HG03060 (cell line): ENCODE measurements around the gene IL18R1.
A peak's percentile ranks its signal among the peaks of the same experiment; 100 is the strongest.

Experiments
- ATAC-seq: cut with Tn5 transposase; IDR thresholded peaks from one replicate; pipeline ENCODE4 v1.9.1; 2021; ENCODE audit warnings: low read depth, moderate number of reproducible peaks; ENCODE audit not compliant: unreplicated experiment

IL18R1 gene

DNA sequence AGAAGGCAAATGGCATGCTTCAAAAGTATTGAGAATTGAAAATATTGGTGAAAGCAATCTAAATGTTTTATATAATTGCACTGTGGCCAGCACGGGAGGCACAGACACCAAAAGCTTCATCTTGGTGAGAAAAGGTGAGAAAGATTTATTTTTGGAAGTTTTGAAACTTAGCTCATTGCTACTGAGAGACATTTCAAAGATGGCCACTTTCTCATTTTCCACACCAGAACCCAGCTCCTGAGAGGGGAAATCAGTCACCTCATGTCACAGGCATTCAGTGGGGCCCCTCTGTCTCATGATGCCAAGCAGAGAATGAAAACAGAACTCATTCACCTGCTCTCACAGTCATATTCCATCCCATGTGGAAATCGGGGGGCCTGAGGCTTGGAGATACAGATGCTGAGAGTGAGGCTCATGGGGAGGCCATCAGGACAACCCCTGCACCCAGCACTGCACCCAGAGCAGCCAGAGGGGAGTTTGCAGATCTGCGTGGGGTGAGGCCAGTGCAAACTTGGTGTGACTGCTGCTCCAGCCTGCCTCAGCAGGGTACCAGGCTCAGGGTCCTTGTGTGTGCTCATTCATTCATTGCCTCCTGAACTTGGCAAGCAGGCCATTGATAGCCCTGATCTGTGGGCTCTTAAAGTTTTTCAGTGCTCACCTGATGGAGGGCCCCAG, 31.4 kb downstream of the IL18R1 start:
- ATAC-seq = no peak

DNA sequence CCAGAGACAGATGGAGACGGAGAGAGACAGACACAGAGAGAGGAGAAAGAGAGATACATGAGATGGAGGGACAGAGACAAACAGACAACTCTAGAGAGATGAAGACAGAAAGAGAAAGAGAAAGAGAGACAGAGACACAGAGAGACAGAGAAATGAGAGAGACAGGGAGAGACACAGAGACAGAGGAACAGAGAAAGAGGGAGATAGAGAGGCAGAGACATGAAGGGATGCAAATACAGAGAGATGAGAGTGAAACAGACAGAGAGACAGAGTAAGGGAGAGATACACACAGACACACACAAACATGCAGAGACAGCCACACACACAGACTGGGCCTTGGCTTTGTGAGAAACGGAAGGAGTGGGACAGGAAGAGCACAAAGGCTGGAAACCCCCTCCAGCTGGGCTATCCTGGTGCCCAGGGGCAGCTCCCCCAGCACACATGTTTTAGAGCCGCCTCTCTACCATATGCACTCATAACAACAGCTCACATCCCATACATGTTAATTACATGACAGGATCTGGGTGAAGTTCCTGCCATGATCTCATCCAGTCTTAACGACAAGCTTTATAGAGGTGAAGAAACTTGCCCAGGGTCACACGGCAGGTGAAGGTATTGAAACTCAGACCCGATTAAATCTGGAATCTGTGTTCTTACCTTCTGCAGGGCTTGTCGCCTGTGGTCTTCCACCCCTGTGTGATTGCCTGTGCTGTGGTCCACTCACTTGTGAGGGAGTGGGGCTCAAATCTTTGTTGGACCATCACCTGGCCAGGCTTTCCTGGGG, 32.4 kb downstream of the IL18R1 start:
- ATAC-seq = no peak

DNA sequence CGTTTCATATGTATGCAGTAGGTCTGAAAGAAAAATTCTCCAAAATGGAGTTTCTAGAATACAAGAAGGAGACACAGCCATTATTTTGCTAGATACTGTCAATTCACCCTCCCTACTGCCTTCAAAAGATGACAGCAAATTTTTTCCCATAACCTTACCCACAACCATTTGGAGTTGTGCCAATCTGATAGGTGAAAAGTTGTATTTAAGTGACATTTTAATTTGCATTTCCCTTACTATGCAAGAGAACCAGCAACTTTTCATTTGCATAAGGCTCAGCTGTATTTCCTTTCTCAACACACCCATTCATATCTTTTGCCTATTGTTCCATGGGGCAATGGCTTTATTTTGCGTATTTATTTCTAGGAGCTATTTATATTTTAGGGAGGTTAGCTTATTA, 36.0 kb downstream of the IL18R1 start:
- ATAC-seq = no peak

DNA sequence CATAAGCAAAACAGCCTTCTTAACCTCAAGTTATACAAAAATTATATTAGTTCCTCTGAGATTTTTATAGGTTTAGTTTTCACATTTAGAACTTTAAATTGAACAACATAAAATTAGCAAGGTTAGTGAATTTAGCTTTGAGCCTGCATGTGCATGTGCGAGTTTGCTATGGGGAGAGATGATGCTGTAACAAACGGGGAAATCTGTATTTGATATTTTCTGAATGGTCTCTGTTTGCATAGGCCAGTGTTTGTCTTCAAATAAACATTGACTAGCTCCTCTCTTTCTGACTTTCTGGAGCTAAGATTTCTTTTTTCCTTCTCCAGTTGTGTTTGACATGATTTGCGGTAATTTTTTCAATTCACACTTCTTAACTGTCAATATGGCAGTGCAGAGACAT, 36.5 kb downstream of the IL18R1 start:
- ATAC-seq = no peak

DNA sequence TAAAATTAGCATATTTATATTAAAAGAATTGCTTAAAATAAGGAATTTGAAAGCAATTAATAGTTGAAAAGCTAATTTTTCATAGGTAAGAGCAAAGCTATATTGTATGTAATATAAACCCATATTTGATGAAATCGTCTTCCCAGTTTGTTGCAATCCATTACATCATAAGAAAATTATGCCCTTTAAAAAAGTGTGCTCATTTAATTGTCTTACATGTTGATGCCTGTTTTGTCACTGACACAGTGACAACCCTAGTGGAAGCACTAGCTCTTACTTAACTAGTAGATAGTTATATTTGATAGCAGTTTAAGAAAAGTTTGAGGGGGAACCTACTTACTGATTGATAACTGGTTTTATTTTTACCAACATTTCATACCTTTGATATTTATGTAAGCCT, 37.3 kb downstream of the IL18R1 start:
- no peak for ATAC-seq

DNA sequence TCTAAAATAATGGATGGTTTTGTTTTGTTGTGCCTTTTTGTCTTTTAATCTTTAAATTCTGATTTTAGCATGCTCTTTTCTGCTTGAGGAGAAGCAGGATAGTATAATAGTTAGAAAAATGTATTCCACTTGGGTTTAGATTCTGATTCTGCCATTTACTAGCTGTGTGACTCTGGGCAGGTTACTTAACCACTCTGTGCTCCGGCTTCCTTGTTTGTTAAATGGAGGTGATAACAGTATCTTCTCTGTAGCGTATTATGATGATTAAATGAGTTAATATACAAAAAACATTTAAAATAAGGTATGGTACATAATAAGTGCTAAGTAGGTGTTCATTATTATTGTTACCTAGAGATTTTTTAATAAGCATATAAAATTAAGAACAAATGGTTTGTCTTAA, 40.4 kb downstream of the IL18R1 start:
- ATAC-seq = no peak

DNA sequence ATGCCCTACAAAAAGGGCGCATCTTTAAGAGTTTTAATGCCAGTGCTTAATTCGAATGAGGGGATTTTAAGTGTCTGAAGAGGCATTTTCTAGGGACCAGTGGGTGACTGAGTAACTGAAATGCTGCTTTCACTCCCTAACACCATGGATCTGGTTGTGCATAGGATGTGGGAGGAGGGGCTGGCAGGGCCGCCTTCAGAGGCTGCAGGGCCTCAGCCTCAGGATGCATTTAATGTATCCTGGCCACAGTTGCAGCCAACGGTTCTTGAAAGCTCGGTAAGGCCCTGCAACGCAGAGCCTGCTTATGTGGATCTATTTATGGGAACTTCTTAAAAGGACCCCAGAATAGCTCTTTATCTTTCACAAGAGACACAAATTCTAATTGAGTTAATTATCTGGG, 41.6 kb downstream of the IL18R1 start:
- ATAC-seq = no peak

DNA sequence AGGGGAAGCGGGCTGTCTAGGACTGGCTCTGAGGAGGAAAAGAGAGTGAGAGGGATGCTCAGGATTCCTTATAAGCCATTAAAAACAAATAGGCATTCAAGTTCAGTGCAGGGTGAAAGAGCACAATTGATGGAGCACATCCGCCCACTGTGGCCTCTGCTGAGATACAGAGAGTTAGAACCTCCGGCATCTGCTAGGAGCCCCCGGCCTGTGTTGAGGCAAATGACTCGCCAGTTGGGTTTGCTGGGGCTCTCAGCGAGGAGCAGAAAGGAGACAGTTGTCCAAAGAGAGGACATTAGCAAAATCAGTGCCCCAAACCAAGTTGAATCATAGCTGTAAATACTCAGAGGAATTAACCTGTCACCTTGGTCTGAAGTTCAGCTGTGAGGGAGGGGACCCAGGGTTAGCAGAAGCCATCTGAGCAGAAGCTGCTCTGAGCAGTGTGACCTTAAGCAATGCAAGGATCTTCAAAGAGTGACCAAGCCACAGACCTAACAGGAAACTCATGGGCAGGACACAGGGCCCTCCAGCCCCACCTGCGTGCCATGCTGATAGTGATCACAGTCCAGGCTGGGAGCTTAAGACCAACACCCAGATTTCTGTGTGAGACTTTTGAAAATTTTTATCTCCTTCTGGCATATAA, 44.0 kb downstream of the IL18R1 start:
- ATAC-seq = no peak

DNA sequence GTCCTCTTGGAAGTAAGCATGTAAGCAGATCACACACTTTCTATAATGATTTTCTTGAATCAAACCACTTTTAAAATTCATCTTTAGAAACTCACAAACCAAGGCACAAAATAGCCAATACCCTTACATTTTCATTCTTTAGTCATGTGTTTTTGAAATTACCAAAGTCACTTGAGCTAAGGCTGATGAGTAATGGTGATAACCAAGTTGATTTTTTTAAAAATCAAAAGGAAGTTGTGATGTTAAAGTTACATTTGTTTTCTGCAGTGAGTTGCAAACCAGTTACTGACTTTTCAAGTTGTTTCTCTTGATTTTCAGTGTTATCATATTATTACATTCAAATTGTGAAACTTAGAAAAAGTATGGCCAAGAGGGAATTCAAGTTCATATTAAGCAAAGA, 45.9 kb downstream of the IL18R1 start:
- ATAC-seq = no peak

DNA sequence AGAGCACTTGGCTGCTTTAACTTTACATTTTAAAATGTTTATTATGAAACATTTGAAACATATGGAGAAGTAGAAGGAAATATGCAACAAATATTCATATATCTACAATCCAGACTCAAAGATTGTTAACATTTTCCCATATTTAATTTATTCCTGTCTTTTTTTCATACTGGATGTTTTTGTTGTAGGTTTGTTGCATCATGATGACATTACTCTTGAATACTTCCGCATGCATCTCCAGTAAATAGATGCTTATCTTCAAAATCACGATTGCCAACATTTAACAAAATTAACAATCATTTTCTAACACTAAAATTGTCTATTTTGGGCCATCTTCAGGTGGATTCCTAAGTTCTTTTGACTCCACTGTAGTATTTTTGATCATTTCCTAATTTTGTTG, 46.3 kb downstream of the IL18R1 start:
- no peak for ATAC-seq

DNA sequence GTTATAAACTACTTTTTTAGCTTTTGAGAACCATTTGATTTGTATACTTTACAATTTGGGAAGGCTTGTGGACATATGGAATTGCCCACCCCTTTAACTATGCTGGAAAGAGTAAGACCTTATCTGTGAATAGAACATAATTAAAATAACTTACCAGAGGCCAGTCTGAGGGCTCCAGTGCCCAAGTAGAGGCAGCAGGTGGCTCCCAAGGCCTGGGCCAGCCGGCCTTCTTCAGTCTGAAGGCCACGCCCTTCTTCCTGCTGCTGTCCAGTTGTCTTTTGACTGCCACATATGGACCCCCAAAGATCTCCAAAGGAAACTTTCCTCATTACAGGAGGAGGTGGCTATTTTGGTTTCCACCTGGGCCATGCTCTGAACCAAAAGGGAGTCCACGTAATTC, 55.4 kb downstream of the IL18R1 start:
- ATAC-seq = no peak

DNA sequence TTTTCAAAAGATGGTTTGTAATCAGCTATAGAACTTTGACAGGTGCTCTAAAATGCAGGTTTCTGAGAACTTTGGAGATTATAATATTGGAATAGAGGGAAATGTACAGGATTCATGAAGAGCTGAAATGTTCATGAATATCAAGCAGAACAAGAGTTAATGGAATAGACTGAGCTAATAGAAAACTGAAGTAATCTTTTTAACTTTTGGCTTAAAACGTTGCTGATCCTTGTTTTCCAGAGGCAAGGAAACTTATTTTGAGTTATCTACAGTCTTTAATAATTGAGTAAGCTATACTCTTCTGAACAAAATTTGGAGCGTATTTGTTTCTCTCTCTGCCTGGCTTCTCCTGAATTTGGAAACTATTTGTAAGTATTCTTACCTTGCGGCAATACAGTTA, 56.6 kb downstream of the IL18R1 start:
- ATAC-seq = no peak

DNA sequence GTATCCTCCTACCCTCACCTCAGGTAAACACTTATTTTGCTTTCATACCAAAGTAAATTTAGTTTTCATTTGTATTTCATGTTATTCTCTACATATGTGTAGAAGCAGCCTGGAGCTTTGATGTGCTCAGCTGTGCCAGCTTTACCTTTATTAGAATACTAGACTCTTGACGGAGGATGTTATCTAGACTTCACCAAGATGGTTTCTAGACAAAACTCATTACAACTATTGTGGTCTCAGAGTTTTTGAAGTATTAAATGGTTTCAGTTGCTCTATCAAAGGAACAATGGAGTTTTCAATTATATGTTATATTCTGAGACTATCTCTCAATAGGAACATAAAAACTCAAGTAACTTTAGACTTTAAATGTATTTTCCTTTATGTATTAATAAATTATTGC, 62.4 kb downstream of the IL18R1 start:
- peak; percentile 20 for ATAC-seq

DNA sequence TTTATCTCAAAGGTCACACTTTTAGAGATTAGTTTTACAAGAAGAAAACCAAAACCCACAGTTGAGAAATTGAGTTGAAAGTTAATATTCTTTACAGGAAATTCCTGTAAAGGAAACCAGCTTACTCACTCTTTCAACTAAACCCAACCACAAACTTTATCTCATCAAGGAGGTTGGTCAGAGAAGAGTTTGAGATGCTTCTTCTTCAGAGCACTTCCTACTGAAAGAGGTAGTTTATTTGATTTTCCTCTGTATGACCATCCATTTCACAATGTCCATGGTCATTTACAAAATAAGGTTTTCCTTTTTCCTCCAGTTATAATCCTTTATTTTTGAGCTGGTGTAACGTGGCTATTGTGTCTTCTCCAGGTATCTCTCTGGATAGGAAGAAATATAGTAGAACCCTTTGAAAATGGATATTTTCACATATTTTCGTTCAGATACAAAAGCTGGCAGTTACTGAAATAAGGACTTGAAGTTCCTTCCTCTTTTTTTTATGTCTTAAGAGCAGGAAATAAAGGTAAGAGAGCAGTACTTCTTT, 62.9 kb downstream of the IL18R1 start:
- peak; percentile 72 for ATAC-seq

DNA sequence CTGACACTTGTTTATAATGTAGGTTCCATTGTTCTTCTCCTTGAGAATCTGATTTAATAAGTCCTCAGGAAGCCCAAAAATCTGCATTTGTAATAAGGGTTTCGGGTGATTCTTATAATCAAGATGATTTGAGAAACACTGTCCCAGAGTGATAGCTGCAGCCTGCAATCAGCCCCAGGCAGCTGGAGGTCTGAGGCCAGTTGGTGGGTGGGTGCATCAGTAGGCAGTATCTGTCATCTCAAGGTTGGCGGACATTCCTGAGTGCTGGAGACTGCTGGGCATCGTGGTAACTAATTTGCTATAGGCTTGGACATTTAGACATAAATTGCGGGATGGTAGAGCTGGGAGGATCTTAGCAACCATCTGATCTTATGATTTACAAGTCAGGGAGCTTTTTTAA, 64.7 kb downstream of the IL18R1 start:
- ATAC-seq = no peak

DNA sequence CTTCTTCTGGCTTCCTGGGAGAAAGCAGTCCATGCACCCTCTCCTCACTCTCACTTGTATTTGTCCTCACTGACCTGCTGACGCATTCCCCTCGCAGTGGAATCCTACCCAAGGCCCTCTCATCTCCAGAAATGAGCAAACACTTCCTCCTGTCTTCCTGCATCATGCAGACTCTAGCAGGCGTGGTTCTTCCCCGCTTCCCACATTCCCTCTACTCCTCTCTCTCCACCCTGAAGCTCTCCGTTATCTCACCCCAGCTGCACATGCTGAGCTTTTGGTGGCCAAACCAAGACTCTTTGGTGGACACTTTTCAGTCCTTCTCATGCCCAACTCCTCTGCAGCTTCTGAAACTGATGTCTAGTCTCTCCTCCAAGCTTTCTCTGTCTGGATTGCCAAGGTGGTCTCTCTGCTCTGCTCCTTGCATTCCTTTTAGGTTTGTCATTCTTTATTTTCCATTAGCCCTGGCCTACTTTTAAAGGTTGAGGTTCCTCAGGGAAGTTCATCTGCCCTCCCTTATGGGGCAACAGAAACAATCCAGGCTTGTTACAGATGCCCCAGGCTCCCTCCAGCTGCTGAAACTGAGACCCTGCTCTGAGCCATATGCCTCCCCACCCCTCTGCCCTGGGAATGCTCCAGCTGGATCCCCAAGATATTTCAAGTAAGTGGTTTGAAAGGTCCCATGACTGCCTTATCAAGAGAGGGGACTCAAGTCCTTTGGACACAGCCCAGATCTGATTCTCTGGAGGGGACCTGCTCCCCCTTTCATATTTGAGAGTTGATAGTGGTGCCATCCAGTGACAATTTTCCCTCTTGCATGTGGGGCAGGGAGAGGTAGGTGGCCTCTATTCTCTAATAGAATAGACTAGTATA, 66.5 kb downstream of the IL18R1 start:
- no peak for ATAC-seq

DNA sequence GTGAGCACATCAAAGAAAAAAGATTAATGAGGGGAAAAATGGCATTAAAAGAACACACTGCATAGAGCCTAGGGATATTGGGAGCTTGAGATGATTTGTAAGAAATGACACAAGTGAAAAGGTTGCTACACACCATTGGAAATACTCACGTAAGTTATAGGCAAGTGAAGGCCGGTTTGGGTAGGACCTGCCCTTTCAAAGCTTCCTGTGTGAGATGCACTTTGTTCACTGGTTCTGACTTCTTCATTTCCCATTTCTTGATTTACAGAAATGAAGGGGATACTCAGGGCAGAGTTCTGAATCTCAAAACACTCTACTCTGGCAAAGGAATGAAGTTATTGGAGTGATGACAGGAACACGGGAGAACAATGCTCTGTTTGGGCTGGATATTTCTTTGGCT, 67.3 kb downstream of the IL18R1 start, which contains the start of gene IL18RAP:
Gene IL18RAP (plus strand): TSS at position 251 of the 400 bp plus-strand sequence. CDS start 118 bp downstream, at position 369.
- no peak for ATAC-seq

DNA sequence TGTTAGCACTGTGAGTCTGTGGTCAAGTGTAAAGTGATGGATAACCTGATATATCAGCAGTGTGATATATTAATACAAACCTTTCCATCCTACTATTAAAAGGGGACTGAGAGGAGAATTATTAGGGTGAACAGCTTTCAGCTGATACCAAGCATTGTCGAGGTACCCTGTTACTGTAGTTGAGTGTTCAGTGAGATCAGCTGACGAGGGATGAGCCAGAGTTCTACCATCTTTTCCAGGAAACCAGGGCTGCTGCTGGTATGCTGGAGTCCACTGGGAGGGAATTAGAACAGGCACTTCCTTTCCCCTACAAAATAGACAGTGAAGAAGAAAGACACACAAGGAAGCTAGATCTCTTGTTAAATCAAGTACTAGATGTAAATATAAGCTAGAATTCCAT, 67.8 kb downstream of the IL18R1 start:
- no peak for ATAC-seq

DNA sequence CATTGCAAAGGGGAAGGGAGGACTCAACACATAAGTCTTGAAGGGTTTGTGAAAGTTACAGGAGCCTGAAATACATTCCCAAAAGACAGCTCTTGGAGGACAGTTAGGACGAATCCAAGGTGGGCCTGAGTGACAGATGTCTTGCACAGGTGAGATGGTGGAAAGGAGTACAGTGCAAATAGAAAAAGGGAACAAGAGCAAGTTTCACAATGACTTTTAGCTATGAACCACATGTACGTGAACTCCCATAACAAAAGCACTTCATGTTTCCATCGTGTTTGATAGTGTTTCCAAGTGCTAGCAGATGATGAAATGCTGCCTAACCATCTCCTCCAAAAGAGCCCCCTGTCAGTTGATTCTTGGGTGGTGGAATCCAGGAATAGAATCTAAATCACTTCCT, 69.2 kb downstream of the IL18R1 start:
- ATAC-seq = peak; percentile 93

DNA sequence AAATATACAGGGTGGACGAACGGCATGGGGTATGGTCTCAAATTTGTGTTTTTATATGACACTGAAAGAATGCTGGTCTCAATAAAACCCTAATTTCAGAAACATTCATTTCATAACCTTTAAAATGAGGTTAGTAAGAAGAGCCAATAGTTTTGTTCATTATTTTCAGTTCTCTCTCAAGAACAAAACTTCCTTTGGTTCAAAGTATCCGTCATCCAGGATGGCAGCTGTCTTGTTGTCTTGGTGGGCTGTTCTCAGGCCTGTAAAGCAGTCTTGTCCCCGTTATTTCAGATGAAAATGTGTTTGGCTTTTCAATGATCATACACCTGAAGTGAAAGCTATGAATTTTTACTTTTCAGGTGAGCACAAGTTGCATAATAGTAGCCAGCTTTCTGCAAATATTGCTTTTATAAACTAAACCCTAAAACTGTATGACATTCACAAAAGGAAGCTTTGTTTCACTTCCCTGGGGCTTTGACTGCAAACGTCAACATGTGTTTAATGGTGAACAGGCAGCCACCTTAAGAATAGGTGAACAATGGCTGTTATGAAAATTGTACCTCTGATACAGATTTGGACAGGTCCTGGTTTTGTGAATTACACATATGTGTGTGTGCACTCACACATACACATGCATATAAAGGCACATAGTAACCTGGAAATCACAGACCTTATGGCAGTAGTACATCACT, 70.0 kb downstream of the IL18R1 start:
- ATAC-seq = no peak
